ENCODE data around the gene NKD1.

NKD1 gene

DNA sequence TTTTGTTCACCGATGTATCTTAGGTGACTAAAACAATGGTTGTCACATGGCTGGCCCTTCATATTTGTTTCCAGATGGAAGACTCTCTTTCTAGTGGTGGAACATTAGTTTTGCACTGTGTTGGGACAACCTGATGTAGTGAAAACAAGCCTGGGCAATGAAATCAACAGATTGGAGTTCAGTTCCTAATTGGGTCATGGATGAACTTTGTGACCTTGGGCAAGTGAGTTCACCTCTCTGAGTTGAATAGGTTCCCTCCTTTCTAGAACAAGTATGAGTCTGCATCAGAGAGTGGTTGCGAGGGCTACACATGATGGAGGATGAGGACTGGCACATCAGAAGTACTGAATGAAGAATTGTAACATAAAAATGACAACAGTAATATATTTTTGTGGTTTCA is 2.1 kb upstream of the NKD1 start:
- H3K9me3 ChIP-seq (ENCODE audit: control extremely low read depth in 1 of 5, control insufficient read depth in 4 of 5, insufficient read depth in 2 of 5, low read depth in 1 of 5, low read length in 4 of 5), result peaks cover 0 to 6% (median 1%) of the 10 kb centered on the region in 5 experiments
- peaks cover 0 to 31% (median 21%) of the 10 kb centered on the region in 5 experiments for H3K27me3 ChIP-seq (replicated peaks in 2 of 5; ENCODE audit: control insufficient read depth in 4 of 5, insufficient read depth in 5 of 5, low read length in 4 of 5)
- ChIA-PET POLR2A (no interaction called here), CTCF (interaction anchor here (0.7 to 1.5 kb wide), 3 partner anchors 9 to 73 kb away, joined by 3 to 4 read pairs (median 3); no protein-coding TSS in a partner anchor)
- no peak overlapping the region for H3K4me3 ChIP-seq (ENCODE audit: control insufficient read depth in 1 of 7, extremely low read depth in 1 of 7, insufficient read depth in 4 of 7, low read depth in 2 of 7, low read length in 6 of 7)
- no peaks in the 10 kb centered on the region for H3K36me3 ChIP-seq (ENCODE audit: control insufficient read depth in 4 of 4, insufficient read depth in 4 of 4, low read length in 3 of 4)
- no peak for DNase-seq
- peaks cover 3 to 19% (median 15%) of the 10 kb centered on the region in 4 experiments for H3K4me1 ChIP-seq (ENCODE audit: control extremely low read depth in 1 of 4, control insufficient read depth in 4 of 4, insufficient read depth in 4 of 4, low read length in 3 of 4)
- H3K27ac ChIP-seq (ENCODE audit: insufficient read depth in 1 of 2, low read depth in 1 of 2, low read length in 2 of 2, poor library complexity in 1 of 2, severe bottlenecking in 2 of 2), result no peak overlapping the region
- WGBS (ENCODE audit: insufficient coverage), result 100% methylated on average over 1 of the region's 2 CpGs

DNA sequence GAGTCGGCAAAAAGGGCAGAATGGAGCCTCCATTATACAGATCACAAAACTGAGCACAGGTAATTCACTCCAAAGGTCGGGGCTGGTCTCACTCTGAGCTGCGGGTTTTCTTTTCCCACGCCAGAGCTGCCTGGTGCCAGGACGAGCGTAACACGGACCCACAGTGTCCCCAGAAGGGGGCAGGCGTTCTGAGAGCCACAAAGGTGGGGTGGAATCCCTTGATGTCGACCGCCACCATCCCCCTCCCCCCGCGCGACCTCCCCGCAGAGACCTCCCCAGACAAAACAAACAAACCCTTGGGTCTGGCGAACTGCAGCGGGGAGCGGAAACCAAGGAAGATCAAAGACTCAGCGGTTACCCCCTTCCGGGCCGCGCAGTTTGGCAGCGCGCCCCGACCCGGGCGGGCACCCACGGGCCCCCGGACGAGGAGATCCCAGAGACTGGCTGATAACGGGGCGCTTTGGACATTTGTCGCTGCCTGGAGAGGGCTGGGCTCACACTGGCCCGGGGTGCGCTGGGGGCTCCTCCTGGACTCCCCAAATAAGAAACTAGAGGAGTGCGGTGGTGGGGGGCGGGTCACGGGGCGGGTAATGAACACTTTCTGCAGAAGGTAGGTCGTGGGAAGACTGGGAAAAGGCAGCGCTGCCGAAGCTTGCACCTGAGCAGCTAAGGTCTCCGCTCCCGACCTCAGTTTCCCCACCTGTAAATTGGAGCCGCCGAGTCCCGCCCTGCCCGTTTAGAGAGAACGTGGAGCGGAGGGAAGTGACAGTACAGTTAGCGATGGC is 664 bp upstream of the NKD1 start:
- CTCF ChIA-PET, result interaction anchor here (0.6 to 1.5 kb wide), 2 partner anchors 72 to 121 kb away, joined by 3 to 4 read pairs; no protein-coding TSS in a partner anchor
- H3K27me3 ChIP-seq (replicated peaks in 2 of 5; ENCODE audit: control insufficient read depth in 4 of 5, insufficient read depth in 5 of 5, low read length in 4 of 5), result peaks cover 0 to 35% (median 27%) of the 10 kb centered on the region in 5 experiments
- H3K27ac ChIP-seq (ENCODE audit: insufficient read depth in 1 of 2, low read depth in 1 of 2, low read length in 2 of 2, poor library complexity in 1 of 2, severe bottlenecking in 2 of 2), result no peak overlapping the region
- H3K36me3 ChIP-seq (ENCODE audit: control insufficient read depth in 4 of 4, insufficient read depth in 4 of 4, low read length in 3 of 4), result no peaks in the 10 kb centered on the region
- WGBS (ENCODE audit: insufficient coverage), result under 1% methylated on average over 39 of the region's 50 CpGs
- H3K4me1 ChIP-seq (ENCODE audit: control extremely low read depth in 1 of 4, control insufficient read depth in 4 of 4, insufficient read depth in 4 of 4, low read length in 3 of 4), result peaks cover 3 to 19% (median 15%) of the 10 kb centered on the region in 4 experiments
- H3K4me3 ChIP-seq (ENCODE audit: control insufficient read depth in 1 of 7, extremely low read depth in 1 of 7, insufficient read depth in 4 of 7, low read depth in 2 of 7, low read length in 6 of 7), result peak overlapping the region; percentile 32 to 85 (median 68)
- peak; percentile 82 to 90 (median 86) for DNase-seq
- peaks cover 0 to 6% (median 1%) of the 10 kb centered on the region in 5 experiments for H3K9me3 ChIP-seq (ENCODE audit: control extremely low read depth in 1 of 5, control insufficient read depth in 4 of 5, insufficient read depth in 2 of 5, low read depth in 1 of 5, low read length in 4 of 5)
- POLR2A ChIA-PET, result interaction anchor here (0.6 kb wide), 1 partner anchor 209 kb away, joined by 4 read pairs; no protein-coding TSS in a partner anchor

DNA sequence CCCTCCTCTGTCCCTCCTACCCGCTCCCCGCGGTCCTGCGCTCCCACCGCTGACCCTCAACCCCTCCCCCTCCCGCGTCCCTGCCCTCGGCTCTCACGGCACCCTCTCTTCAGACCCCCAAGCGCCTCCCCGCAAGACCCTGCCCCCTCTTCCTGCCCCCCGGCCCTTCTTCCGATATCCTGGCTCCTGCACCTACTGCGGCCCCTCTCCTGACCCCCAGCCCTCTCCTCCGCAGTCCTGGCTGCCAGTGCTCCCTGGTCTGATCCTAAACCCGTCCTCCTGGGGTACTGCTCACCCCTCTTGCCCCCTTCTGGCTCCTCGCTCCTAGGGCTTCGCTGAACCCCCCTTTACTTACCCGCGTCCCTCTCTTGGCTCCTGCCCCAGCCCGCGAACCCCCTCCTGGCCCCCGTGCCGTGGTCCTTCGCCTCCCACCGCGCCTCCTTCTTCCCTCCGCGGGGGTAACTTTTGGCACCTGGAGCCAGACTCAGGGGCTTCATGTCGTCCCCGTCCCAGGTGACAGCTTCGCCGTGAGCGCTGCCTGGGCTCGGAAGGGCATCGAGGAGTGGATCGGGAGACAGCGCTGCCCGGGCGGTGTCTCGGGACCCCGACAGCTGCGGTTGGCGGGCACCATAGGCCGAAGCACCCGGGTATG is 839 bp downstream of the NKD1 start:
- WGBS (ENCODE audit: insufficient coverage), result 33% methylated on average over 38 of the region's 46 CpGs
- H3K27me3 ChIP-seq (replicated peaks in 2 of 5; ENCODE audit: control insufficient read depth in 4 of 5, insufficient read depth in 5 of 5, low read length in 4 of 5), result peaks cover 0 to 40% (median 27%) of the 10 kb centered on the region in 5 experiments
- ChIA-PET POLR2A (no interaction called here), CTCF (no interaction called here)
- H3K4me1 ChIP-seq (ENCODE audit: control extremely low read depth in 1 of 4, control insufficient read depth in 4 of 4, insufficient read depth in 4 of 4, low read length in 3 of 4), result peaks cover 3 to 19% (median 15%) of the 10 kb centered on the region in 4 experiments
- no peak for DNase-seq
- H3K4me3 ChIP-seq (ENCODE audit: control insufficient read depth in 1 of 7, extremely low read depth in 1 of 7, insufficient read depth in 4 of 7, low read depth in 2 of 7, low read length in 6 of 7), result peak overlapping the region; percentile 23 to 85 (median 64)
- H3K36me3 ChIP-seq (ENCODE audit: control insufficient read depth in 4 of 4, insufficient read depth in 4 of 4, low read length in 3 of 4), result no peaks in the 10 kb centered on the region
- no peaks in the 10 kb centered on the region for H3K9me3 ChIP-seq (ENCODE audit: control extremely low read depth in 1 of 5, control insufficient read depth in 4 of 5, insufficient read depth in 2 of 5, low read depth in 1 of 5, low read length in 4 of 5)
- H3K27ac ChIP-seq (ENCODE audit: insufficient read depth in 1 of 2, low read depth in 1 of 2, low read length in 2 of 2, poor library complexity in 1 of 2, severe bottlenecking in 2 of 2), result no peak overlapping the region

DNA sequence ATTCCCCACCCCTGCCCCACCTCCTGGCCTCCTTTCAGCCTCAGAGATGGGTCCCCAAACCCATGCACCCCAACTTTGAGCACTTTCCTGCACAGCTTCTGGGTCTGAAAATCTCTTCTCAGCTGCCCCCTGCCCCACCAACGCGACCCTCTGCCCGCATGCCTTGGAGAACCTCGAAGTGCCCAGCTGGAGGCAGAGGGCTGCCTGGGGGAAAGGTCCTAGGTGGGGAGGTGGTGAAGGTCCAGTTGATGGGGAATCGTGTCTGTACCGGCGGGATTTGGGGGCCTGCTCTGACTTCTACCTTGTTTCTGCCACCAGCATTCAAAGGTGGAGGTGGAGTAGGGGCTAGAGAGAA is 1.3 kb downstream of the NKD1 start:
- 84% methylated on average over 5 of the region's 7 CpGs for WGBS (ENCODE audit: insufficient coverage)
- POLR2A ChIA-PET, result no interaction called here
- H3K4me1 ChIP-seq (ENCODE audit: control extremely low read depth in 1 of 4, control insufficient read depth in 4 of 4, insufficient read depth in 4 of 4, low read length in 3 of 4), result peaks cover 3 to 19% (median 15%) of the 10 kb centered on the region in 4 experiments
- no peaks in the 10 kb centered on the region for H3K36me3 ChIP-seq (ENCODE audit: control insufficient read depth in 4 of 4, insufficient read depth in 4 of 4, low read length in 3 of 4)
- H3K4me3 ChIP-seq (ENCODE audit: control insufficient read depth in 1 of 7, extremely low read depth in 1 of 7, insufficient read depth in 4 of 7, low read depth in 2 of 7, low read length in 6 of 7), result no peak overlapping the region
- no peaks in the 10 kb centered on the region for H3K9me3 ChIP-seq (ENCODE audit: control extremely low read depth in 1 of 5, control insufficient read depth in 4 of 5, insufficient read depth in 2 of 5, low read depth in 1 of 5, low read length in 4 of 5)
- DNase-seq, result no peak
- CTCF ChIA-PET, result no interaction called here
- H3K27ac ChIP-seq (ENCODE audit: insufficient read depth in 1 of 2, low read depth in 1 of 2, low read length in 2 of 2, poor library complexity in 1 of 2, severe bottlenecking in 2 of 2), result no peak overlapping the region
- peaks cover 0 to 37% (median 23%) of the 10 kb centered on the region in 5 experiments for H3K27me3 ChIP-seq (replicated peaks in 2 of 5; ENCODE audit: control insufficient read depth in 4 of 5, insufficient read depth in 5 of 5, low read length in 4 of 5)

DNA sequence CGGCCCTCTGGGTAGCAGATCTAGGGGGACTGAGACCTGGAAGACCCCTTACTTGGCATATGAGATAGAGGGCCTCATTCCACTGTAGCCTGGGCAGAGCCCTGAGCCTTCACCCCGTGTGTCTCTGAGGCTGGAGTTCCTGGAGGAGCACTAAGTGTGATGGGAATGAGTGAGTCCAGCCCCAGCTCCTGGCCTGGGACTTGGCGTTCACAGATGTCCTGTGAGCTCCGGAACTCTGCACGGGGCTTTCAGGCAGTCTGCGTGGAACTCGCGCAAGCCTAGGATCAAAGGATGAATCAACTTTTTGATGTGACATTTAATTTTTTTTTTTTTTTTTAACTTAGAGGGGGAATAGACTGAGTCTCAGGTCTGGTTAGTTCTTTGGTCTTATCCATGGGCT is 1.8 kb downstream of the NKD1 start:
- Histone ChIP-seq H3K4me3 (ENCODE audit: control insufficient read depth in 1 of 7, extremely low read depth in 1 of 7, insufficient read depth in 4 of 7, low read depth in 2 of 7, low read length in 6 of 7) (no peak overlapping the region), H3K27me3 (replicated peaks in 2 of 5; ENCODE audit: control insufficient read depth in 4 of 5, insufficient read depth in 5 of 5, low read length in 4 of 5) (peaks cover 0 to 37% (median 23%) of the 10 kb centered on the region in 5 experiments), H3K9me3 (ENCODE audit: control extremely low read depth in 1 of 5, control insufficient read depth in 4 of 5, insufficient read depth in 2 of 5, low read depth in 1 of 5, low read length in 4 of 5) (no peaks in the 10 kb centered on the region), H3K4me1 (ENCODE audit: control extremely low read depth in 1 of 4, control insufficient read depth in 4 of 4, insufficient read depth in 4 of 4, low read length in 3 of 4) (peaks cover 3 to 19% (median 15%) of the 10 kb centered on the region in 4 experiments), H3K27ac (ENCODE audit: insufficient read depth in 1 of 2, low read depth in 1 of 2, low read length in 2 of 2, poor library complexity in 1 of 2, severe bottlenecking in 2 of 2) (no peak overlapping the region), H3K36me3 (ENCODE audit: control insufficient read depth in 4 of 4, insufficient read depth in 4 of 4, low read length in 3 of 4) (no peaks in the 10 kb centered on the region)
- ChIA-PET CTCF (interaction anchor here (1.1 kb wide), 1 partner anchor 78 kb away, joined by 5 read pairs; no protein-coding TSS in a partner anchor), POLR2A (no interaction called here)
- 99% methylated on average over 7 of the region's 8 CpGs for WGBS (ENCODE audit: insufficient coverage)
- no peak for DNase-seq

DNA sequence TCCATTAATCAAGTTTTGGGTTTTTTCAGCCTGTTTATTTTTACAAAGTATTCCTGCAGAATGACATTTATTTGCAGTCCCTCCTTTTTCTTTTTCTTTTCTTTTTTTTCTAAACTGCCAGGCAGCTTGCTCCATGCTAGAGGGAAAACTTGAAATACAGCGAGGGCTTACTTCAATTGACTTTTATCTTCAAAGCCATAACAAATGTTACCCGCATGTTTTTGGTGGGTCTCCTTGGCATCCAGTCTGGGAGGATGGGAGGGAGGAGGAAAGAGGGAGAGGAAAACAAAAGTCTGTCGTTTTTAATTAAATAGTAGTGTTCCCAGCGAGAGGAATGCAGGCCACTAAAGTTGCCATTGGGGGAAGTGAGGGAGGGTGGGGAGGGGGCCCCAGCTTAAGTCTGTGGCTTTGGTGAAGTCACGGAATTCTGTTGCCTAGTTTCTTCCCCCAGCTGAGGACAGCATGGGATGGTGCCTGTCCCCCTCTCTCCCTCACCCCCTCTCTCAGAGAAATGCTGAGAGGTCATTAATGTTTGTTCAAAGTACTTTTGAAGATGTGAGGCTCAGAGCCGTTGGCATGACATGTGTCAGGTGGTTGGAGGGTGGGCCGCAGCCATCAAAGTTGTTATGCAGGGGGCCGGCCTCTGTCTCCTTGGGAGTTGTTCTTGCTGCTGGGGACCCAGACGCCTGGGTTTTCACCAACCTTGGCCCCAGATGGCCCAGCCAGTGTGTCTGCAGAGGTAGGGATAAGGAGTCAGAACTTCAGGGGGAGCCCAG is 2.9 kb downstream of the NKD1 start:
- Histone ChIP-seq H3K9me3 (ENCODE audit: control extremely low read depth in 1 of 5, control insufficient read depth in 4 of 5, insufficient read depth in 2 of 5, low read depth in 1 of 5, low read length in 4 of 5) (no peaks in the 10 kb centered on the region), H3K27me3 (replicated peaks in 2 of 5; ENCODE audit: control insufficient read depth in 4 of 5, insufficient read depth in 5 of 5, low read length in 4 of 5) (peaks cover 0 to 28% (median 19%) of the 10 kb centered on the region in 5 experiments), H3K36me3 (ENCODE audit: control insufficient read depth in 4 of 4, insufficient read depth in 4 of 4, low read length in 3 of 4) (no peaks in the 10 kb centered on the region), H3K27ac (ENCODE audit: insufficient read depth in 1 of 2, low read depth in 1 of 2, low read length in 2 of 2, poor library complexity in 1 of 2, severe bottlenecking in 2 of 2) (no peak overlapping the region), H3K4me1 (ENCODE audit: control extremely low read depth in 1 of 4, control insufficient read depth in 4 of 4, insufficient read depth in 4 of 4, low read length in 3 of 4) (peaks cover 3 to 19% (median 15%) of the 10 kb centered on the region in 4 experiments), H3K4me3 (ENCODE audit: control insufficient read depth in 1 of 7, extremely low read depth in 1 of 7, insufficient read depth in 4 of 7, low read depth in 2 of 7, low read length in 6 of 7) (no peak overlapping the region)
- DNase-seq, result no peak
- WGBS (ENCODE audit: insufficient coverage), result 95% methylated on average over 3 of the region's 9 CpGs
- ChIA-PET CTCF (interaction anchor here (1.1 kb wide), 1 partner anchor 77 kb away, joined by 5 read pairs; no protein-coding TSS in a partner anchor), POLR2A (no interaction called here)

All from common myeloid progenitor, CD34-positive (primary cell).